A549 (cell line): ENCODE data around the gene PLD2. TPM values are rescaled to one million over a fixed set of nuclear protein-coding genes. Genes with fewer than 3 reads are reported as not detected.

ENCODE experiments used
- ATAC-seq, 2 experiments: fragments of 200-7000 bp in 1 of 2; fragments of >200 bp in 1 of 2; cut with Nextera tagmentation in 1 of 2; cut with Tn5 transposase in 1 of 2; 3 replicates each; pipeline versions ENCODE4 v1.8.0 to v1.9.1; 2018 to 2020; ENCODE audit warnings: mild to moderate bottlenecking in 1 of 2, moderate library complexity in 1 of 2
- CTCF ChIA-PET: fragments of 300-600 bp; sonication (Branson Sonifier 250); formaldehyde crosslinking; extraction: SDS; loops from one replicate; lab custom pipeline; 2021; ENCODE audit warnings: antibody characterized with exemption, inconsistent platforms; lab: Yijun Ruan, JAX
- POLR2A ChIA-PET: fragments of 350-600 bp; formaldehyde crosslinking; extraction: SDS; loops from one replicate; lab custom pipeline; 2021; ENCODE audit warnings: antibody characterized with exemption, inconsistent platforms; lab: Yijun Ruan, JAX
- DNase-seq, 2 experiments: peaks; one replicate each; pipeline versions ENCODE4 v3.0.0 to v3.0.0-alpha.2; 2011 to 2016; ENCODE audit warnings: low read depth in 1 of 2, low spot score in 1 of 2
- FAIRE-seq: peaks from 2 replicates; lab custom pipeline; 2011; peaks lifted over from hg19 to GRCh38; lab: Jason Lieb, UNC
- H3K27ac ChIP-seq, 2 experiments: fragments of >200 bp; sonication (Bioruptor Twin); formaldehyde crosslinking; 3 replicates each; pipeline ENCODE4 v1.5.1; 2016 to 2017
- H3K4me1 ChIP-seq: fragments of >200 bp; sonication (Bioruptor Twin); formaldehyde crosslinking; 3 replicates; pipeline ENCODE4 v1.6.1; 2016
- H3K4me2 ChIP-seq: fragments of >200 bp; sonication (Bioruptor Twin); formaldehyde crosslinking; 3 replicates; pipeline ENCODE4 v1.6.1; 2016
- H3K4me3 ChIP-seq: fragments of >200 bp; sonication (Bioruptor Twin); formaldehyde crosslinking; 3 replicates; pipeline ENCODE4 v1.5.1; 2016
- H3K9me3 ChIP-seq: fragments of >200 bp; sonication (Bioruptor Twin); formaldehyde crosslinking; 3 replicates; pipeline ENCODE4 v1.6.1; 2016
- BCL3 ChIP-seq: fragments of >200 bp; sonication (Bioruptor Twin); formaldehyde crosslinking; IDR thresholded peaks from 3 replicates; pipeline ENCODE4 v1.6.1; 2016
- CHD4 ChIP-seq: fragments of 200-600 bp; sonication (generic); IDR thresholded peaks from 2 replicates; pipeline ENCODE4 v1.6.1; 2016; ENCODE audit warnings: antibody characterized with exemption, mild to moderate bottlenecking, borderline replicate concordance
- EHMT2 ChIP-seq: fragments of 200-600 bp; sonication (generic); IDR thresholded peaks from 2 replicates; pipeline ENCODE4 v1.6.1; 2016; ENCODE audit warnings: antibody characterized with exemption, low read depth, mild to moderate bottlenecking, moderate library complexity
- EP300 ChIP-seq, 2 experiments: fragments of >200 bp; sonication (Bioruptor Twin); formaldehyde crosslinking; IDR thresholded peaks; 2 replicates in 1 of 2; 3 replicates in 1 of 2; pipeline ENCODE4 v1.6.1; 2016 to 2017
- FOXS1 ChIP-seq: fragments of 250-450 bp; sonication (Bioruptor Pico); IDR thresholded peaks from 2 replicates; pipeline ENCODE4 v1.5.0; 2020; ENCODE audit warnings: mild to moderate bottlenecking, moderate library complexity
- GATA3 ChIP-seq: IDR thresholded peaks from 2 replicates; pipeline ENCODE4 v1.6.1; 2012; ENCODE audit warnings: borderline replicate concordance
- HDAC2 ChIP-seq: fragments of 200-600 bp; sonication (generic); IDR thresholded peaks from 2 replicates; pipeline ENCODE4 v1.6.1; 2016
- HES2 ChIP-seq: fragments of >200 bp; sonication (Bioruptor Twin); formaldehyde crosslinking; IDR thresholded peaks from 2 replicates; pipeline ENCODE4 v1.6.1; 2016
- HMGXB4 ChIP-seq: fragments of 250-450 bp; sonication (Bioruptor Pico); IDR thresholded peaks from 2 replicates; pipeline ENCODE4 v1.5.0; 2021; ENCODE audit warnings: mild to moderate bottlenecking, moderate library complexity, borderline replicate concordance
- HOXB13 ChIP-seq: fragments of 250-450 bp; sonication (Bioruptor Pico); IDR thresholded peaks from 2 replicates; pipeline ENCODE4 v1.5.0; 2020; ENCODE audit warnings: low read depth, mild to moderate bottlenecking, moderate library complexity
- HOXB5 ChIP-seq: fragments of 250-450 bp; sonication (Bioruptor Pico); IDR thresholded peaks from 2 replicates; pipeline ENCODE4 v1.5.0; 2020; ENCODE audit warnings: mild to moderate bottlenecking, moderate library complexity
- JUNB ChIP-seq: fragments of >200 bp; sonication (Bioruptor Twin); formaldehyde crosslinking; IDR thresholded peaks from 2 replicates; pipeline ENCODE4 v1.6.1; 2016
- KDM1A ChIP-seq: fragments of 200-600 bp; sonication (generic); IDR thresholded peaks from 2 replicates; pipeline ENCODE4 v1.6.1; 2016; ENCODE audit warnings: low read depth, mild to moderate bottlenecking
- KDM5A ChIP-seq: fragments of 200-600 bp; sonication (generic); IDR thresholded peaks from 2 replicates; pipeline ENCODE4 v1.6.1; 2016; ENCODE audit warnings: antibody characterized with exemption, mild to moderate bottlenecking
- MYC ChIP-seq: IDR thresholded peaks from 2 replicates; pipeline ENCODE4 v1.6.1; 2012; ENCODE audit warnings: mild to moderate bottlenecking, inconsistent platforms, low read length, improper control_type of control experiment, borderline replicate concordance
- NPAS2 ChIP-seq: fragments of 250-450 bp; sonication (Bioruptor Pico); IDR thresholded peaks from 2 replicates; pipeline ENCODE4 v1.8.0; 2022; ENCODE audit warnings: mild to moderate bottlenecking, moderate library complexity, borderline replicate concordance
- NR3C1 ChIP-seq: fragments of >200 bp; sonication (Bioruptor Twin); formaldehyde crosslinking; IDR thresholded peaks from 3 replicates; pipeline ENCODE4 v1.6.1; 2017
- PBX3 ChIP-seq: IDR thresholded peaks from 2 replicates; pipeline ENCODE4 v1.6.1; 2012
- PHF8 ChIP-seq: fragments of 200-600 bp; sonication (generic); IDR thresholded peaks from 2 replicates; pipeline ENCODE4 v1.6.1; 2016; ENCODE audit warnings: low read depth, mild to moderate bottlenecking, antibody characterized with exemption, moderate library complexity, borderline replicate concordance
- RCOR1 ChIP-seq: fragments of 150-350 bp; IDR thresholded peaks from 2 replicates; pipeline ENCODE4 v1.6.1; 2014; ENCODE audit warnings: antibody characterized with exemption, low read length, low read depth
- RNF2 ChIP-seq: fragments of 200-600 bp; sonication (generic); IDR thresholded peaks from 2 replicates; pipeline ENCODE4 v1.6.1; 2016; ENCODE audit warnings: low read depth, mild to moderate bottlenecking, antibody characterized with exemption, moderate library complexity, borderline replicate concordance
- SMC3 ChIP-seq: fragments of >200 bp; sonication (Bioruptor Twin); formaldehyde crosslinking; IDR thresholded peaks from 3 replicates; pipeline ENCODE4 v1.6.1; 2018; ENCODE audit warnings: inconsistent platforms
- SREBF2 ChIP-seq: fragments of 450-650 bp; IDR thresholded peaks from 2 replicates; pipeline ENCODE4 v1.6.1; 2014; ENCODE audit warnings: mild to moderate bottlenecking, moderate library complexity
- TFCP2L1 ChIP-seq: fragments of 250-450 bp; sonication (Bioruptor Pico); IDR thresholded peaks from 2 replicates; pipeline ENCODE4 v1.5.0; 2021; ENCODE audit warnings: mild to moderate bottlenecking
- TP53 ChIP-seq: fragments of 250-450 bp; sonication (Bioruptor Pico); IDR thresholded peaks from 2 replicates; pipeline ENCODE4 v1.5.0; 2021; ENCODE audit warnings: mild to moderate bottlenecking, moderate library complexity
- ZFP36 ChIP-seq: fragments of 450-650 bp; IDR thresholded peaks from 2 replicates; pipeline ENCODE4 v1.6.1; 2014; ENCODE audit warnings: borderline replicate concordance; ENCODE audit not compliant: partially characterized antibody
- ZSCAN20 ChIP-seq: fragments of 250-450 bp; sonication (Bioruptor Pico); IDR thresholded peaks from 2 replicates; pipeline ENCODE4 v1.8.0; 2022; ENCODE audit warnings: mild to moderate bottlenecking, moderate library complexity
- WGBS: methylation state at CpG from one replicate; pipeline ENCODE4 v1.1.6; 2017; ENCODE audit errors: missing lambda C conversion rate; 5-methylcytosine and 5-hydroxymethylcytosine counted together
- polyA plus RNA-seq, 4 experiments: library from polyadenylated mRNA; depleted of rRNA in 3 of 4; stranded (reverse); fragments of >200 nt; fragmentation: RNase III in 1 of 4; extraction: RNeasy Plus Mini Kit Qiagen cat#74134 plus additional on column Dnase treatment in 1 of 4; gene quantifications; 2 replicates in 3 of 4; 3 replicates in 1 of 4; pipeline ENCODE4 v1.2.3, GENCODE V29; 2011 to 2017

PLD2 gene
- polyA plus RNA-seq, 2 of the 4 experiments (the other 2 are of a cell fraction), result 17.0 to 23.0 TPM

- ChIA-PET POLR2A (no interaction called here), CTCF (interaction anchor here (0.6 to 2.6 kb wide), 2 partner anchors 53 to 421 kb away, joined by 4 to 9 read pairs; no protein-coding TSS in a partner anchor)
- no peak for DNase-seq
- FAIRE-seq, result no peak
- Histone ChIP-seq H3K4me1 (peaks cover 20% of the 10 kb centered on the region), H3K27ac (no peak overlapping the region), H3K9me3 (no peaks in the 10 kb centered on the region), H3K4me2 (no peak overlapping the region), H3K4me3 (no peak overlapping the region)
- no peak for ATAC-seq
- WGBS, result 98% methylated on average over 3 of the region's 3 CpGs
- no peak for TF ChIP-seq FOXS1 (CRISPR knock-in tag)
- TF ChIP-seq CHD4, result no peak
- no peak for TF ChIP-seq GATA3
- no peak for TF ChIP-seq NR3C1
- no peak for TF ChIP-seq PHF8
- TF ChIP-seq HMGXB4 (CRISPR knock-in tag), result no peak
- TF ChIP-seq HES2, result no peak
- TF ChIP-seq MYC, result no peak
- no peak for TF ChIP-seq HOXB5 (CRISPR knock-in tag)
- TF ChIP-seq PBX3, result no peak
- no peak for TF ChIP-seq HDAC2
- TF ChIP-seq RNF2, result no peak
- TF ChIP-seq SREBF2, result no peak
Observed at GRCh38 chr17:4842376-4842775, 35.4 kb downstream of the PLD2 start.

- DNase-seq (no peak), ATAC-seq (no peak), FAIRE-seq (no peak)
- ChIA-PET CTCF (interaction anchor here (2.6 kb wide), 1 partner anchor 54 kb away, joined by 9 read pairs; no protein-coding TSS in a partner anchor), POLR2A (no interaction called here)
- 83% methylated on average over 9 of the region's 9 CpGs for WGBS
- Histone ChIP-seq H3K4me2 (no peak overlapping the region), H3K27ac (no peak overlapping the region), H3K4me3 (no peak overlapping the region), H3K4me1 (peaks cover 31% of the 10 kb centered on the region), H3K9me3 (no peaks in the 10 kb centered on the region)
- TF ChIP-seq NPAS2 (no peak), KDM1A (no peak), EHMT2 (no peak)
Observed at GRCh38 chr17:4843321-4844000, 36.5 kb downstream of the PLD2 start.

- ChIA-PET POLR2A (no interaction called here), CTCF (interaction anchor here (1.0 to 1.5 kb wide), 5 partner anchors 12 to 55 kb away, joined by 3 to 5 read pairs (median 3); no protein-coding TSS in a partner anchor)
Observed at GRCh38 chr17:4845118-4845517, 38.2 kb downstream of the PLD2 start.

More at GRCh38 chr17:4845118-4845517, 38.2 kb downstream of the PLD2 start:
- no peak overlapping the region for H3K4me3 ChIP-seq
- FAIRE-seq (no peak), ATAC-seq (no peak)
- 80% methylated on average over 5 of the region's 5 CpGs for WGBS
- TF ChIP-seq SMC3 (no peak), JUNB (no peak), ZSCAN20 (CRISPR knock-in tag) (no peak), NR3C1 (no peak), ZFP36 (no peak), EP300 (IDR thresholded peaks at IDR 0.05) (no peak), BCL3 (no peak), HOXB13 (no peak), TFCP2L1 (no peak), KDM5A (no peak), TP53 (CRISPR knock-in tag) (no peak), MYC (no peak), RCOR1 (no peak)
- TF ChIP-seq, all 56 proteins: peak for 0
- Histone ChIP-seq H3K4me1 (peaks cover 37% of the 10 kb centered on the region), H3K9me3 (no peaks in the 10 kb centered on the region), H3K27ac (no peak overlapping the region), H3K4me2 (no peak overlapping the region)
- DNase-seq, result no peak
